Stimulated activated CD8-positive, alpha-beta memory T cell treated with anti-CD3 and anti-CD28 coated beads, Interleukin-2, amount 100 ng/mL, for 1 hour (primary cell): ENCODE data around the gene CD8B.
A peak's percentile ranks its signal among the peaks of the same experiment; 100 is the strongest.

Experiments used
- DNase-seq, 2 donors: peaks; one replicate each; pipeline ENCODE4 v3.0.0-alpha.2; 2020; ENCODE audit warnings: low read depth in 2 of 2

CD8B gene

GRCh38 chr2:86806059-86806857 is 55.4 kb downstream of the CD8B start:
- no peak for DNase-seq

DNA sequence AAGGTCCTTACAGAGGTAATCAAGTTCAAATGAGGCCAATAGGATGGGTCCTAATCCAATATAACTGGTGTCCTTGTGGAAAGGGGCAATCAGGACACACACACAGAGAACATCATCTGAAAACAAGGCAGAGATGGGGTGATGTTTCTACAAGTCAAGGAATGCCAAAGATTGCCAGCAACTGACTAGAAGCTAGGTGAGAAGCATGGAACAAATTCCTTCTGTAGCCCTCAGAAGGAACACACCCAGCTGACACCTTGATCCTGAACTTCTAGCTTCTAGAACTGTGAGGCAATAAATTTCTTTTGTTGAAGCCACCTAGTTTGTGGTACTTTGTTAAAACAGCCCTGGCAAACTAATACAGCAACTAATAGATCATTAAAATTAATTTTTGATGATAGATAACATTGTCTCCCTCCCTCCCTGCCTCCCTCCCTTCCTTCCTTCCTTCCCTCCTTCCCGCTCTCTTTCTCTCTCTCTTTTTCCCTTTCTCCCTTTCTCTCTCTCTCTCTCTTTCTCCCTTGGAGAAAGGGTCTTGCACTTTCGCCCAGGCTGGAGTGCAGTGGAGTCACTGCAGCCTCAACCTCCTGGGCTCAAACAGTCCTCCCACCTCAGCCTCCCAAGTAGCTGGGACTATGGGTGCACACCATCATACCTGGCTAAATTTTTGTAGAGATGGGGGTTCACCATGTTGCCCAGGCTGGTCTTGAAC is 60.7 kb downstream of the CD8B start:
- no peak for DNase-seq

DNA sequence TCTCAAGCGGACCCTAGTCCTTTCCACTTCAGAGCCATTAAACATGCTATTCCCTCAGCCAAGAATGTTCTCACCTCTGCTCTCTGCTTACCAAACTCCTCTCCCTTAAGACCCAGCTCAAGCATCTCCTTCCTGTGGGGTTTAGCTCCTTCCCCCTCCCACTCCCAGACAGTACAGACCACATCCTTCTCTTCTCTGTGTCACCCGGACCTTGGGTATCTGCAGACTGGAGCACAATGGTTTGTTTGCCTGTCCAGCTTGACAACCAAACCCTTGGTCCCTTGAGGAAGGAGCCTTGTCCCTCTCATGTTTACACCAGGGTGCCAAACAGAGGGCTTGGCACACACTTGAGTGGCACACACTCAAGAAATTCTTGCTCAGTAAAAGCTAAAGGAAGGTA is 66.8 kb downstream of the CD8B start:
- DNase-seq, result no peak

- DNase-seq, result no peak
Measured at GRCh38 chr2:86793752-86794151, 67.9 kb downstream of the CD8B start.

GRCh38 chr2:86791573-86791972 is 70.1 kb downstream of the CD8B start:
- no peak for DNase-seq

- peak in 1 of 2 donors; percentile 60 for DNase-seq
Measured at GRCh38 chr2:86790676-86791572, 70.8 kb downstream of the CD8B start, which contains the start of gene CD8A. TSS of gene CD8A (minus strand) at chr2:86790913. CDS start at chr2:86790825, 88 bp downstream.

DNA sequence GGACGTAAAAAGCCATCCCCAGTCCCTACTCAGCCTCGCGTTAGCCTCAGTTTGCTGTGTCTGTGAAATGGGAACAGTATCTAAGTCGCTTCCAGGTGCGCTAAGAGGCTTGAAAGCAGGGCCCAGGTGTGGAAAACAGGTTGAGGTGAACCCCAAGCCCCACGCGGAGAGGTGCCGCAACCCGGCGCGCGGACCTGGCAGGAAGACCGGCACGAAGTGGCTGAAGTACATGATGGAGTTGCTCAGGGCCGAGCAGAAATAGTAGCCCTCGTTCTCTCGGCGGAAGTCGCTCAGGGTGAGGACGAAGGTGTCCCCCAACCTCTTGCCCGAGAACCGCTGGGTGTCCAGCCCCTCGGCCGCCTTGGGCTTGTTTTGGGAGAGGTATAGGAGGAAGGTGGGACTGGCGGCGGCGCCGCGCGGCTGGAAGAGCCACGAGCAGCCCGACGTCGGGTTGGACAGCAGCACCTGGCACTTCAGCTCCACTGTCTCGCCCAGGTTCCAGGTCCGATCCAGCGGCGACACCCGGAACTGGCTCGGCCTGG is 71.5 kb downstream of the CD8B start:
- DNase-seq, result no peak

- no peak for DNase-seq
Measured at GRCh38 chr2:86789687-86790133, 72.0 kb downstream of the CD8B start.

DNA sequence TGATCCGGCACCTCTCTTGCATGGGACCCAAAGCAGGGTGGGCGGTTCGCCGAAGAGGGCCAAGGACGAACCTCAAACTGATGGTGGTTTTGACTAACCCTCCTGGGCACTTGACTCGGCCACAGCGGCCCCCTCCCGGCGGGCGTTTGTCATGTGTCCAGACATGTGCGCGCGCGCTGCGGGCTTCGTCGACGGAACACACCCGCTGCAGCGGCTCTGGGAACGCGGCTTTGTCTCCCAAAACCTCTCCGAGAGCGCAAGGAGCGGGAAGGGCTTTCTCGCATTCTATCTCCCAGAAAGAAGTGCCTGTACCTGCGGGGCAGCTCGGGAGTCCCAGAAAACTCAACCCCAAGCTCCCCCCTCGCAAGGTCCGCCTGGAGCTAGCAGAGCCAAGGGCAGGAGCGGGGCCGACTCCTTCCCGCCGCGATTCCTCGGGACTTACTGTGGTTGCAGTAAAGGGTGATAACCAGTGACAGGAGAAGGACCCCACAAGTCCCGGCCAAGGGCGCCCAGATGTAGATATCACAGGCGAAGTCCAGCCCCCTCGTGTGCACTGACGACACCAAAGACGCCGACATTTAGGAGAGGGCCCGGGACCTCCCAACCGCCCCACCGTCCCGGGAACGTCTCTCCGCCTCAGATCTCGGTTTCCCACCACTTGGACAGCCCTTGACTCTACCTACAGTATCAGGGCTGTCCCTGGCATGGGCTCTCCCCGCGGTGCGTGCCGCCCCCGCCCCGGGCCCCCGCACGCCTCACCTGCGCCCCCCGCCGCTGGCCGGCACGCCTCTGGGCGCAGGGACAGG is 72.6 kb downstream of the CD8B start:
- DNase-seq, result no peak

DNA sequence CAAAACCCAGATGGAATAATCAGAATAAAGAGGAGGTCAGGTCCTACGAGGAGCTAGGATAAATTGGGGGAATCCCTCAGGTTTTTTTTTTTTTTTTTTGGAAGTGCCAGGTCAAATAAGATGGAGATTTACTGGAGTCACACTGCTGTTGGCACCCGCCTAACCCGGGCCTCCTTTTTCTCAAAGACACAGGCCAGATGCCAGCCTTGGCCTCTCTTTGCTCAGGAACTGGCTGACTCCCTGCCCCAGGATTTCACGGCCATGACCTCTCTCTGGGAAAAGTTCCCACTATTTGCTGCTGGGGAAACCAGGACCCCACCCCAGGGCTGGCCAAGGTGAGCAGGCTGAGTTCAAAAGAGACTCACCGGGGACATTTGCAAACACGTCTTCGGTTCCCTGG is 73.5 kb downstream of the CD8B start:
- no peak for DNase-seq

- DNase-seq, result no peak
Measured at GRCh38 chr2:86787736-86788135, 74.0 kb downstream of the CD8B start.

DNA sequence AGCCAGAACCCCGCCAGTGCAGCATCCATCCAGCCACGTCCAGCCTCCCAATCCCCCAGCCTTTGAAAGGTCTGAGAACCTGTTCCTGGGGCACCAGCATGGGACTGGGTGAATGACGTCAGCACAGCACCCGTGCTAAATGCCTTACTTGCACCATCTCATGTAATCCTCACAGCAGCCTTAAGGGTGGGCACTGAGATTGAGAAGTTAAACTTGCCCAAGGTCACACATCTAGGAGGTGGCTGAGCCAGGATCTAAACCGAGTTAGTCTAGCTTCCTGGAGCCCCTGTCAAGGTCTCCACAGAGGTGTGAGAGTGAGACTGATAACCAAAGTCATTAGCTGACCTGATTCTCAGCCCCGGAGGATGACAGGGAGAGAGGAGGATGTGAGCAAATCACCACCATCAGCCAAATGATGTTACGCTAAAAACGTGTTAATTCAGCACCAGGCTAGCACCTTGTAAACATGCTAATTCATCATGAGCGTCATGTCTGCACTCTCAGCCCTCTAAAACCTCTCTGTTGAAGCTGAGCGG is 75.6 kb downstream of the CD8B start:
- DNase-seq, result peak in 1 of 2 donors; percentile 32

DNA sequence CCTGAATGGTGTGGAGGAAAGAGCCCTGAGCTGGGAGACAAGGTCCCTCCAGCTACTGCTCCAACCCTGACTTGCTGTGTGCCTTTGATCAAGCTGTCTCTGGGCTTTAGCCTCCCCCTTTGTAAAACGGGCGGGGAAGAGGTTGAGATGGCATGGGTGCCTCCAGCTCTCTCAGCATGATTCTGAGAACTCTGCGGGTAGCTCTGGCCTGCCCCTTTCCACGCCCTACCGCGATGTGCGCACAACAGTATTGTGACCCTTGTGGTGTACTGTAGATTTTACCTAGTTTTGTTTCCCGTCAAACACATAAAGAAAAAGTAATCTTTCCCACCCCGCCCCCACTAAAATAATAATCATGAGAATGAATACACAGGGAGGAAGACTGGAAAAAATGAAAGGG is 76.2 kb downstream of the CD8B start:
- DNase-seq, result peak in 1 of 2 donors; percentile 70

- DNase-seq, result no peak
Measured at GRCh38 chr2:86783615-86784339, 77.9 kb downstream of the CD8B start.

DNA sequence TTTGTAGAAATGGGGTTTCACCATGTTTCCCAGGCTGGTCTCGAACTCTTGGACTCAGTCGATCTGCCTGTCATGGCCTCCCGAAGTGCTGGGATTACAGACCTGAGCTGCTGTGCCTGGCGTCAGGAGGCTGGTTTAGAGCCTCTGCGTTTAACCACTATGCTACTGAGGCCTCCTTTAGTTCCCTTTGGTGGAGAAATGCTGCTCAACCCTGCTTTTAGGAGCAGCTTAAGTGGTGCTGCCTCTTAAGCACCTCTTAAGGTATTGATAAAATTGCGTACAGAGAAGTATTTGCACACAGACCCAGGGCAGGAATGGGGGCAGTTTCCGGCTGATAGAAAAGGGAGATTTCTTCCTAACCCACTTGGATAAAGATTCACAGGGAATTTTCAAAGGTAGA is 78.9 kb downstream of the CD8B start:
- no peak for DNase-seq

GRCh38 chr2:86781363-86781762 is 80.3 kb downstream of the CD8B start:
- DNase-seq, result no peak

GRCh38 chr2:86779971-86780370 is 81.7 kb downstream of the CD8B start:
- DNase-seq, result no peak

GRCh38 chr2:86778957-86779356 is 82.7 kb downstream of the CD8B start:
- DNase-seq, result no peak

DNA sequence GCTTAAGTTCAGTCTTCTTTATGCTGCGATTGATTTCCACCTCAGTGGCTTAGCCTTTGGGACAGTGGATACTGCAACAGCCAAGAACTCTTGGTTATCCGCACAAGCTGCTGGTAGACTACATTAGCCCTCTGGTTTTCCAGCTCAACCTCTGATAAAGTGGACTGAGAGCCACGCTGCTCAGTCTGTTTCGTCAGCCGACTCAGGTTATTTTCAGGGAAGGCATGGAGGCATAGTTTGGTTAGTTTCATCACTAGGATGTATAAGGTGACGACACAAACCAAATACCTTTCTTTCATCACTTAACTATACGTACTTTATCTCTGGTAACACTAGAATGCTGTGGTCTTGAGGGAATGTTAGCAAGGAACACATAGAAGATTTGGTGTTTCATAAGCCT is 85.2 kb downstream of the CD8B start:
- DNase-seq, result no peak

DNA sequence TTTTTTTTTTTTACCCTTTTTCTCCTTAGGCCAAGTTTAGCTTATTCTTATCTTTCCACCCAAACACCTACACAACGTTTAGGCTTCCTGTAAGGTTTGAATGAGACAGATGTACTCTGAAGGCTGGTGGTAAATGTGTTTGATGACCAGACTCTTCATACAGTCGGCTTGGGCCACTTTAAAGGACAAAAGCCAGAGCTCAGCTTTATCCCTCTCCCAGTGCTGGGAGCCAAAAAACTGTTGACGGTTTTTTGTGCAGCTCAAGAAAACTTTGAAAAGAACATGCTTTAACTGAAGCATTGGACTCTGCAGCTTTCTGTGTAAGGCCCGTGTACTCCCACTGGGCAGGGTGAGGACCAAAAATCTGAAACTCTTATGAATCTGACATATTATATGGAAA is 86.3 kb downstream of the CD8B start:
- DNase-seq, result no peak
